Activated CD8-positive, alpha-beta memory T cell treated with anti-CD3 and anti-CD28 coated beads, Interleukin-2, amount 50 U/mL, for 24 hours (primary cell): ENCODE data around the gene KXD1.
"Not testable (repeated sequence)": the region's sequence is repeated elsewhere in the genome, so short reads cannot be mapped to it uniquely, and the experiment has no call there.

Experiments used
- DNase-seq: peaks from one replicate; pipeline ENCODE4 v3.0.0-alpha.2; 2020; ENCODE audit errors: extremely low read depth

The KXD1 gene, protein sequence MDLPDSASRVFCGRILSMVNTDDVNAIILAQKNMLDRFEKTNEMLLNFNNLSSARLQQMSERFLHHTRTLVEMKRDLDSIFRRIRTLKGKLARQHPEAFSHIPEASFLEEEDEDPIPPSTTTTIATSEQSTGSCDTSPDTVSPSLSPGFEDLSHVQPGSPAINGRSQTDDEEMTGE

DNA sequence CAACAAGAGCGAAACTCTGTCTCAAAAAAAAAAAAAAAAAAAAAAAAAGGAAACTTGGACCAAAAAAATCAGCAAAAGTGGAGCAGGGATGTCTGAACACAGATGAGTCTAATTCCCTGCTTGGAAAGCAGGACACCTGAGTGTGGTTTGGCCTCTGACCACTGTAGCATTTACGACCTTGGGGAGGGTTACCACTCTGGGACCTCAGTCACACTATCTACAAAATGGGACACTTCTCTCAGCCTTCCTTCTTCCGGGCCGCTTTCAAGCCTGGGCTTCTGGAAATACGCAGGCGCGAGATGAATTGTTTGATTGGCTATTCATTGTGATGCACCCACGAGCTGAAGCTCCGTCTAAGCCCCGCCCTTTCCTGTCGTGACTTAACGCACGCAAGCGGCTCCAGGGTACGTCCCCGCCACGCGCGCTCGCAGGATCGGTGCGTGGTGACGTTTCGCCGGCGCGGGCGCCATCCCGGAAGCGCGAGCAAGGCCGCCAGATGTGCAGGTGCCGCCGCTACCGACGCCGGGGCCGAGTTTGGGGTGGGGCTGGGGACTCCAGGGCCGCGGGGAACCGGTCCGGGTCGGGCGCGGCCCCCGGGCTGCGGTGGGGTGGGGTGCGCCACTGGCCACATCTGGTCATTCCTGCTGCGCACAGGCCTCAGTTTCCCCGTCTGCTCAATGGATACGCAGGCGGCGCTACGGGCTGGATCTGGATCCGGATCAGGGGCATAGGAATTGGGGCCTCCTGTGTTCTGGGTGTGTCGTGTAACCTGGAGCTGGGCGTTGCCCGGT lies at the start of gene KXD1:
Gene KXD1, plus strand, starts transcription at position 460 of the 791 bp plus-strand sequence. CDS start 4,187 bp downstream, outside the sequence.
- peak; percentile 96 for DNase-seq

DNA sequence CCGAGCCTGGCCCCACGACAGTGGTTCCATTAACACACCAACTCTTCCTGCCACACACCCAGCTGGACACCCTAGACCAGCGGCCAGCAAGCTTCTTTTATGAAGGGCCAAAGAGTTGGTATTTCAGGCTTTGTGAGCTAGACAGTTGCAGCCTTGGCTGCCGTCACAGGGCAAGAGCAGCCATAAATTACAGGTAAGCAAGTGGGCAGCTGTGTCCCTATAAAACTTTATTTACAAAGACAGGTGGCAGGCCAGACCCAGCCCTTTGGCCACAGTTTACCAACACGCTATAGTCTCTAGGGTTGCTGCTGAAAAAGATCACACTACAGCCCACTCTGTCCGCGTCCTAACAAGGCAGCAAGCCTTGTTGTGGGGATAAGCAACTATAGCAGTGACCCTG lies 49.1 kb upstream of the KXD1 start:
- no peak for DNase-seq

DNA sequence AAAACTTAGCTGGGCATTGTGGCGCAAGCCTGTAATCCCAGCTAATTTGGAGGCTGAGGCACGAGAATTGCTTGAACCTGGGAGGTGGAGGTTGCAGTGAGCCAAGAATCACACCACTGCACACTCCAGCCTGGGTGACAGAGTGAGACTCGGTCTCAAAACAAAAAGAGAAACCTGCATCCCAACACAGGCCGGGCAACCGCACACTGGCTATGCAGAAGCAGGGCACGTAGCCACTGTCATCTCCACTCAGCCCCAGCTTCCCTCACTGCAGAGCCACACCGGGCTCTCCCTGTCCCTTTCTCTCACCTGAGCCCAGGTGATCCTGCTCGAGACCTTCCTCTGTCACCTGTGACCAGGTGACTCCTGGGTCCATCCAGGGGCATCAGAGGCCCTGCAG lies 47.5 kb upstream of the KXD1 start:
- no peak for DNase-seq

DNA sequence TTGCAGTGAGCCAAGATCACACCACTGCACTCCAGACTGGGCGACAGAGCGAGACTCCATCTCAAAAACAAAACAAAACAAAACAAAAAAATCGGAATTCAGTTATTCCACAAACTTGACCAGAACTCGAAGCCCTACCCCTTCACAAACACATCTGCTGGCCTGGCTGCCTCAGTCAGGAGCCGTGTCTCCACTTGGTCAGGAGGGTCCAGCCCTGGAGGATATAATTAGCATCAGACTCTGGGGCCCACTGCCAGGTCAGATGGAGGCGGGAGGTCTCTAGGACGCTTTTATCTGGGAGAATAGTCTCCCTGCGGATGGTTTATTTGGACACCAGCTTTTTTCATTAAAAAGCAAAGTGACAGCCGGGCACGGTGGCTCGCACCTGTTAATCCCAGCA lies 43.8 kb upstream of the KXD1 start:
- no peak for DNase-seq

DNA sequence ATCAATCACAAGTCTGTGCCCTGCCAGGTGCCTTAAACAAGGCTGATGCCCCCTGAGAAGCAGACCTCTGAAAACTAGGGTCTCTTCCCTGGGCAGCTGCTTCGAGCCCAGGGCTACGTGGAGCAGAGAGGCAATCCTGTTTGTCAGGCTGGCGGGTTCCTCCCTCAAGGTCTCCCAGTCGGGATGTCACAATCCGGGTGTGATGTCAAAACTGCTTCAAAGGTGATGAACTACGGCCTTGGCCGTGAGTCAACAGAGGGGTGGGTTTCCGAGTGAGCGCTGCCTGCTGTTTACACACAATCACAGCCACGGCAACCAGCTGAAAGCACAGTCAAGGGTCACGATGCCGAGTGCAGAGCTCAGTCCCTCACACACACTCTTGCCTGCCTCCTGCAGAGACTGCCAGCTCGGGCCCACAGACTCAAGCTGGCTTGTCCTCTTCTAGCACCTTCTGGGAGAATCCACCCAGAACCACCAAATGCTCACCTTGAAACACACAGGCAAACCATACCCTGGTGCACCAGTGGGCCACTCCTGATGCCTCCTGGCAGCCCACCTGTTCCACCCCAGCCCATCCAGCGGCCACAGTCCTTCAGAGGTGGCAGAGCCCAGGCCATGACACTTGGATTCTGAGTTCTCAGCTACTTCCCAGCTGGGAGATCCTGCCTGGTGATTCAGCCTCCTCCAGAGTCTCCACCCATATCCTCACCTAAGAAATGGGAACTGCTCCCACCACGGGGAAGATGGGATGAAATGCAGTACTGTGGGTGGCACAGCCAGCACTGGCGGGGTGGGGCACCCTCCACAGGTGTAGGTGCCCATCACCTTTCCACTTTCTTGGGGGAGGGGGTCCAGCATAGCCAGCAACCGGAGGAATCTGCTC lies 42.6 kb upstream of the KXD1 start:
- no peak for DNase-seq

DNA sequence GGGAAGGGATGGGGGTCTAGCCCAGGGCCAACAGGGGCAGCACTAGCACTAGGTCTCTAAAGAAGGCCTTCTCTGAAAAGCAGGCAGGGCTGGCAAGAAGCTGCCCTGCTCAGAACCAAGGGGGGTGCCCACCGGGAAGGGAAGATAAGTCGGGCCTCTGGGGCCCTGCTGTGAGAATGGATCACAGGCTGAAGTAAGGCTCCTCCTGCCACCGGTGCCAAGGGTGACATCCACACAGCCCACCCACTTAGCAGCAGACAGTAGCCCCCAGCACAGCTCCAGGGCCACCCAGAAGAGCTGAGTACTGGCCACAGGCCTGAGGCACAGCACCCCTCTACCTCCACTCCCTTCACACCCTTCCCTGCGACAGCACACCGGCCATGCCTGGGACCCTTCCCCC lies 41.7 kb upstream of the KXD1 start:
- DNase-seq, result no peak

DNA sequence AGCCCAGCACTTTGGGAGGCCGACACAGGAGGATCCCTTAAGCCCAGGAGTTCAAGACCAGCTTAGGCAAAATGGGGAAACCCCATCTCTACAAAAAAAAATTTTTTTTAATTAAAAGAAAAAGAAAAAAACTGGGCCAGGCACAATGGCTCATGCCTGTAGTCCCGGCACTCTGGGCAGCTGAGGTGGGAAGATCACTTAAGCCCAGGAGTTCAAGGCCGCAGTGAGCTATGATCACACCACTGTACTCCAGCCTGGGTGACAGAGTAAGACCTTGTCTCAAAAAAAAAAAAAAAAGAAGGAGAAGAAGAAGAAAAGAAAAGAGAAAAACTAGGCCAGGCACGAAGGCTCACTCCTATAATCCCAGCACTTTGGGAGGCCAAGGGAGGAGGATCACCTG lies 40.1 kb upstream of the KXD1 start:
- DNase-seq, result no peak

DNA sequence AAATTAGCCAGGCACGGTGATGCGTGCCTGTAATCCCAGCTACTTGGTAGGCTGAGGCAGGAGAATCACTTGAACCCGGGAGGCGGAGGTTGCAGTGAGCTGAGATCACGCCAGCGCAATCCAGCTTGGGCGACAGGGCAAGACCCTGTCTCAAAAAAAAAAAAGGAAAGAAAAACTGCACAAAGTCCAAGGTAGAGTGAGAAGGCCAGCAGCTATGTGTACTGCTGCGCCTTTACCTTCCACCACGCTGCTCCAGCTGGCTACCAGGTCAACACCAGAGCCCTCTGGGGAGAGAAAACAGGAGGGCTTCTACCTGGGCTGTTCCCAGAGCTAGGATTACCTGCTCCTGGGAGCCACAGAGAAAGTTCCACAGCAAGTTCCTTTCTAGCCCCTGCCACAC lies 39.0 kb upstream of the KXD1 start:
- no peak for DNase-seq

DNA sequence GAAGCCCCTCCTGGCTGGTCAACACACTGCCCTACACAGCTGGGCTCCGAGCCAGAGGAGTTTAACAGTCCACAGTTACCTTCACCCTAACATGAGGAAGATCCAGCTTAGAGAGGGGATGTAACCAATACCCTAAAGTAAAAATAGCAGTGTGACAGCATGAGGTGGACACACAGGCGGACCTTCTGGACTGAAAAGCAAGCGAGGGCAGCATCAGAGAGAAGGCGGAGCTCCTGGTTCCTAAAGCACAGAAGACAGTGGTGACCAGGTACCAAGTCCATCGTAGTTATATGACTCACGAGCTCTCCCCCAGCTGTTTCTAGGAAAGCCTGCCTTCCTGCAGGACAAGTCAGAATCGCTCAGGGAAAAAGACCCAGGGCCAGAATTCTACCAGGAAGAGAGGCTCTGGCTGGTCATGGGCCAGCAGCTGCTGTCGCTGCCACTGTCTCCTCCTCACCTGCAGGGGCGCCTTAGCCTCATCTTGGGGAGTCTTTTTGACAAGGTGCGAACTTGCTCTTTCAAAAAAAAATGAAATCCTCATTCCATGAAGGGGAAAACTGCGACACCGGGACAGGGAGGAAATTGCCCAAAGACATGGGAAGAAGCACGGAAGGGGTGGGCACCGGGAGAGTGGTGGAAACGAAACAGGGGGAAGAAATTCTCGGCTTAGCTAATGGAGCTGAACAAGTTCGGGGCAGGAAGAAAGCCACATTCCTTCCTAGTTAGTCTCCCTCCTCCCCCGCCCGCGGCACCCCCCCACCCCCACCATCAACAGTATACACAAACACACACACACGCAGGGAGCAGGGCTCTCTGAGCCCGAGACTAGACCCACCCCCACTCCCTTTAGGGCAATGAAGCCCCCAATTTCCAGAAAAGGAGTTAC lies 37.5 kb upstream of the KXD1 start:
- DNase-seq, result no peak

DNA sequence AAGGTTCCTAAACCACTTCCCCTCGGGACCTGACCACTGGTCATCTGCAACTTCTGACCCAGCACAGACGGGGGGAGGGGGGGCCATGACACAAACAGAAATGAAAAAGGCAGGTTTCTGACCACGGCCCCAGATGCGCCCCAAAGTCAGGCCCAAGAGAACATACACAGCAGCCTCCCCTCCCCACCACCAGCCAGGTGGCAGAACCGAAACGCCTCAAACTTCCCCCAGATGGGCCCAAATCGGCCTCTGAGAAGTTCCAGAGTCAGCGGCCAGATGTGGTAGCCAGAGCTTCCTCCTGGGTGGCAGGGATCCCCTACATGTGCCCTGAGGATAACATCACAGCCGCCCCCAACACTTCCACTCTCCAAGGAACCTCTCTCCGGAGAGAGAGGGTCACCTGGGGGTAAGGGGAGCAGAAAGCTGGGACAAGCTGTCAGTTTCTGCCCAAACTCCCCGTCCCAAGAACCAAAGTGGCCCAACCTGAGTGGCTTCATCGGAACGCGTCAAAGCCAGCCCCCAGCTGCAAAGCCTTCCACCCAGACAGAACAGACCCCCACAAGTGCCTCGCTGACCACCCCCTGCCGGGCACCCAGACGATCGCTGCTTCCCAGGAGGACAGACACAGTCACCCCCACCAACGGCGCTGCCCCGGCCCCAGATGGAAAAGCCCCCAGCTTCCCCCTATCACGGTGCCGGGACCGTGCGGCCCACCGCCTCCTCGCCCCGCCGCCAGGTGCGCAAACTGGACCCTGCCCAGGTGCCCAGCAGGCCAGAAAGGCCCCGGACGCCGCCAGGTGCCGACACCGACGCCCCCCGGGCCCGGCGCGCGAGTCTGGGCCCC lies 36.6 kb upstream of the KXD1 start:
- no peak for DNase-seq

DNA sequence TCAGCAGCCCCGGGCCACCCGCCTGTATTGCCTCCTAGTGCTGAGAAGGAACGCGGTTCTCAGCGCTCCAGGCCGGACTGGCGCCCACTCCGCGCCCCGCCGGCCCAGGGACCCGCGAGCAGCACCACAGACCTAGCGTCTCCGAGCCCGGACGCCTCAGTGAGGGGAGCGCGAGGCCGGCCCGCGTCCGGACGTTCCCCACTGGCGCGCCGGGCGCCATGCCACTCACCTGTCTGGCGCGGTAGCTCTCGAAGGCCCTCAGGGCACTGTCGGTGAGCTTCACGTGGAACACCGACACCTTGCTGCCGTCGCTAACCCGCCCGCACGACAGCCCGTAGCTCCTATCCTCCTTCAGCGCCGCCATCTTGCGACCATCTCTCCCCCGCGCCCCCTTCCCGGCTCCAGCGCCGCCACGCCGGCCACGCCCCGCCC lies 36.0 kb upstream of the KXD1 start, which contains the start of gene ELL:
Gene ELL, minus strand, starts transcription at position 379 of the 432 bp plus-strand sequence. Its CDS starts 15 bp downstream, at position 364.
- no peak for DNase-seq

DNA sequence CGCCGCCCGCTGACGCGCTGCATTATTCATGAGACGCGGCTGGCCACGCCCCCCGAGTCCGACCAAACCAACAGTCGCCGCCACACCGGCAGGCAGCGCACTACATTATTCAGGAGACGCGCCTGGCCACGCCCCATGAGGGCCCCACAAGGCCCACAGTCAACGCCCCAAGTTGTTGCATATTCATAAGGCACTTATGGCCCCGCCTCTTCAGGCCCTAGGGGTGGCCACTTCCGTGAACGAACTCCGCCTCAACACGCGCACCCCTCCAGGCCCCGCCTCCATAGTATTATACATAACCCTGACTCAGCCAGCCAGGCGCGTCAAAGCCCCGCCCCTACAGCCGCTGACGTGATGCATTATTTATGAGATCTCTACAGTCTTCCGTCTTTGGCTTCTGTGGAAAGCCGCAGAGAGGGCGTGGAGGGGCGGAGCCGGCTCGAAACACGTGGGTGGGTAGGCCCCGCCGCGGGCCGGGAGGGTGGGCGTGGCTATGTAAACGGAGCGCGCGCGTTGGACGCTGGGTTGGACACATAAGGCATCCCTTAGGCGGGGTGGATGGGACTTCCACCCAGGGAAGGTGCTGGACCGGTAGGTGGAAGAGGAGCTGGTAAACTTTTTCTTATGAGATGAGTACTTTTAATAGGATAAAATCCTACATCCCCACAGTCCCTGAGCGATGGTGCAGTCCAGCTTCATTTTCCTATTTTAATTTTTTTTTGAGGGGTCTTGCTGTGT lies 35.4 kb upstream of the KXD1 start:
- peak; percentile 100 for DNase-seq

DNA sequence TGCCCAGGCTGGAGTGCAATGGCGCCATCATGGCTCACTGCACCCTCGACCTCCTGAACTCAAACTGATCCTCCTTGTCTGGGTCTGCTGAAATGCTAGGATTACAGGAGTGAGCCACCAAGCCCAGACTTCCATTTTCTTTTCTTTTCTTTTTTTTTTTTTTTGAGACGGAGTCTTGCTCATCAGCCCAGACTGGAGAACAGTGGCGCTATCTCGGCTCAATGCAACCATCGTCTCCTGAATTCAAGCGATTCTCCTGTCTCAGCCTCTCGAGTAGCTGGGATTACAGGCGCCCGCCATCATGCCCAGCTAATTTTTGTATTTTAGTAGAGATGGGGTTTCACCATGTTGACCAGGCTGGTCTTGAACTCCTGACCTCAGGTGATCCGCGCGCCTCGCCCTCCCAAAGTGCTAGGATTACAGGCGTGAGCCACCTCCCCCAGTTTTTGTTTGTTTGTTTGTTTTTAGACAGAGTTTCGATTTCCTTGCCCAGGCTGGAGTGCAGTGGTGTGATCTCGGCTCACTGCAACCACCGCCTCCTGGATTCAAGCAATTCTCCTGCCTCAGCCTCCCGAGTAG lies 34.7 kb upstream of the KXD1 start:
- not testable (repeated sequence) for DNase-seq

DNA sequence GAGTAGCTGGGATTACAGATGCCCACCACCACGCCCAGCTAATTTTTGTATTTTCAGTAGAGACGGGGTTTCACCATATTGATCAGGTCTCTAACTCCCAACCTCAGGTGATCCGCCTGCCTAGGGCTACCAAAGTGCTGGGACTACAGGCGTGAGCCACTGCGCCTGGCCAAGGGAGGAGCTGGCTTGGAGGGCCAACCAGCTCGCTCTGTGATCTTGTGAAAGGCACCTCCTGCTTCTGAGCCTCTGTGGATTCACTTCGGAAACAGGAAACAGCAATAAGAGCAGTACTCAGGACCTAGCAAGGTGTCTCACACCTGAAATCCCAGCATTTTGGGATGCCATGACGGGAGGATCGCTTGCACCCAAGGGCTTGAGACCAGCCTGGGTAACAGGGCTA lies 33.8 kb upstream of the KXD1 start:
- no peak for DNase-seq

DNA sequence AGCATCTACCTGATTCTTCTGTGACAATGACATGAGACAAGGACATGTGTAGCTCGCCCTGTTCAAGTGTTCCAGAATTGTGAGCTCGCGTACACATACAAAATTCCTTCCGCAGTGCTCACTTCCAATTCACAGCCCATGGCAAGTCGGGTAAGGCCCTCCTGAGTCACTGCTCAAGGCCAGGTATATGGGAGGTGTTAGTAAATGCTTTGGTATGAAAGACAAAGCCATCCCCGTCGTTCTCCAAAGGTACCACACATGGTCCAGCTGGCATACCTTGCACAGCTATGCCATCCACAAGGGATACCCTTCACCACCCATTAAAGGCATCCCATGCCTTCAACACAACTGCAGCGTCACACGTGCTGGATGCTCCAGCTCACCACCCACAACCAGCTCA lies 31.4 kb upstream of the KXD1 start:
- DNase-seq, result no peak

DNA sequence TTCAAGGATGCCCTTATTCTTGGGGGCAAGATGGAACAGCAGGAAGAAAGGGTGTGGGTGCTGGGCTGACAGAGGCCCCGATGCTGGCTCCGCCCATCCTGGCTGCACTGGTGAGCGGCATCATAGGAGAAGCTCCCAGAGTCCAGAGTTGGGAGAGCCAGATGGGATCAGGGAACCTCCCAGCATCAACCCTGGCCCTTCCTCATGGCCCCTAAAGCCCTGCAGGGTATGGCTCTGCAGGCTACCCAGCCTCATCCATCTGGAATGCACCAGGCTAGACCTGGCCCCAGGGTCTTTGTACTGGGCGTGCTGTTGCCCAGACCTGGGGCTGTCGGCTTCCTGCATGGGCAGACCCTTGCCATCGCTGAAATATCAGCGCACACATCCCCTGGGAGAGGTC lies 27.9 kb upstream of the KXD1 start:
- DNase-seq, result no peak

DNA sequence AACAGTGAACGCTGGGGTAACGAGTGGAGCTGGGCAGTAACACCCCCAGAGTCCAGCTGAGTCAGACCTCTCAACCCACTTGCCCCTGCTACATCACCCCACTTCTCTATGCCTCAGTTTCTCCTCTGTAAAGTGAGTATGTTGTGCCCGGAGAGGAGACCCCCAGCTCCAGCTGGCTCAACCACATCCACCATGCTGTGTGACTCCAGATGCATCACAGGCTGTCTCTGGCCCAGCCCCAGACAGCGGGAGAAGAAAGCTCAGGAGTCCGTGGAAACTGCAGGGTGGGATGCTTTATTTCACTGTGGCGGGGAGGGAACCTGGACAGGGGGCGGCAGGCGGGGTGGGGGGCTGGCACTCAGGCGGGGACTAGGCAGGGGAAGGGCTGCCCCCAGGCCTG lies 26.2 kb upstream of the KXD1 start:
- no peak for DNase-seq

DNA sequence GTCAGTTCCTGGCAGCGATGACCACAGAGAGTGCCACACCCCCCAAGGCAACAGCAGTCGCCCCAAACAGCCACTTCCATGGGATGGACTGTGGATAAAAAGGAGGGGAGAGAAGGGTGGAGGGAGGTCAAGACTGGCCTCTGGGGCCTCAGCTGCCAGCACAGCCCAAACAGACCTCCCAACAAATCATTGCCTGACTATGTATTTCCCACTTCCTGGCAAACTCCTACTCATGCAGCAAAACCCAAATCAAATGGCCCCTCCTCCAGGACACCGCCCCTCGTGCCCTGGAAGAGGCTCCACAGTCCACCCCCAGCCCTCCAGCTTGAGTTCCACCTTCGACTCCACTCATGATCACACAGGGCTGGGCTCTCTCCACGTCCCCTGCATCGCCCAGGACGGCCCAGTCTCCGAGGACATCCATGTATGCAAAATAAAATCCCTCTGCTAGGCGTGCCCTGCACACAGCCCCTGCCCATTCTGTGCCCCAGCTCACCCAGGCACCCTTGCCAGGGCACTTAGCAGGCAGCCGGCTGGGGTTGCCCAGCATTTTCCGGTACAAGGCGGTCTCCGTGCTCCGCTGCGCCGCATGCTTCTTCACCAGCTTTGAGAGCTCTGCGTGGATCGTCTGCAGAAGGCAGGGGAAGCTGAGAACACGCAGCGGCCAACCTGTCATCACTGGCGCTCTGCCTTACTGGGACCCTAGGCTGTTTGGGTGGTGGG lies 25.3 kb upstream of the KXD1 start:
- no peak for DNase-seq

DNA sequence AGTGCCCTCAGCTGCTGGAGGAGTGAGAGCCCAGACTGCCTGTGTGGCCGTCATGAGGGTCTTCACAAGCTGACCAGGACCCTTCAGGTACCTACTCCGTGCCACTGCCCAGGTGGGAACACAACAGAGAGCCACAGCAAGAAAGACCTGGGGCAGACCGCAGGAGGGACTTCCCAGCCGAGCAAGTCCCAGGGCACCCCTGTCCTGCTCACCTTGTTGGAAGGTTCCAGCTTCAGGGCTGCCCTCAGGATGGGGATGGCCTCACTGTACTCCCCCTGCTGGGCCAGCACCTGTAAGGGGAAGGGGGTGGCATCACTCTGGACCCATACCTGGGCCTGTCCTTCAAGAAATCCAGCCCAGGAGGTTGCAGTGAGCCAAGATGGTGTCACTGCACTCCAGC lies 24.6 kb upstream of the KXD1 start:
- DNase-seq, result no peak
